HAP-1 (cell line): ENCODE measurements around the gene KRTAP10-4.
A peak's percentile ranks its signal among the peaks of the same experiment; 100 is the strongest.
"Not testable (repeated sequence)": the region's sequence is repeated elsewhere in the genome, so short reads cannot be mapped to it uniquely, and the experiment has no call there.

Experiments
- DNase-seq, 2 experiments: peaks; one replicate each; pipeline ENCODE4 v3.0.0-alpha.2; 2016 to 2020; ENCODE audit warnings: low spot score in 2 of 2
- H3K27me3 ChIP-seq: fragments of 250-450 bp; sonication (Bioruptor Pico); 2 replicates; pipeline ENCODE4 v1.5.1; 2020; ENCODE audit warnings: low read depth, mild to moderate bottlenecking, moderate library complexity
- H3K36me3 ChIP-seq: fragments of 250-450 bp; sonication (Bioruptor Pico); replicated peaks from 2 replicates; pipeline ENCODE4 v1.5.1; 2020; ENCODE audit warnings: mild to moderate bottlenecking
- H3K4me1 ChIP-seq: fragments of 250-450 bp; sonication (Bioruptor Pico); 2 replicates; pipeline ENCODE4 v1.5.1; 2020; ENCODE audit warnings: mild to moderate bottlenecking
- H3K4me3 ChIP-seq: fragments of 250-450 bp; sonication (Bioruptor Pico); 2 replicates; pipeline ENCODE4 v1.5.1; 2020; ENCODE audit warnings: mild to moderate bottlenecking, moderate library complexity
- H3K9me3 ChIP-seq: fragments of 250-450 bp; sonication (Bioruptor Pico); 2 replicates; pipeline ENCODE4 v1.5.1; 2020; ENCODE audit warnings: mild to moderate bottlenecking, moderate library complexity
- in situ Hi-C: fragments of 300-500 bp; cut with MboI; formaldehyde crosslinking; loops from 3 replicates; pipeline ENCODE4 v1.14.3; 2020; ENCODE audit warnings: low sequenced_read_pairs, inconsistent platforms, mixed read lengths

KRTAP10-4 gene

DNA sequence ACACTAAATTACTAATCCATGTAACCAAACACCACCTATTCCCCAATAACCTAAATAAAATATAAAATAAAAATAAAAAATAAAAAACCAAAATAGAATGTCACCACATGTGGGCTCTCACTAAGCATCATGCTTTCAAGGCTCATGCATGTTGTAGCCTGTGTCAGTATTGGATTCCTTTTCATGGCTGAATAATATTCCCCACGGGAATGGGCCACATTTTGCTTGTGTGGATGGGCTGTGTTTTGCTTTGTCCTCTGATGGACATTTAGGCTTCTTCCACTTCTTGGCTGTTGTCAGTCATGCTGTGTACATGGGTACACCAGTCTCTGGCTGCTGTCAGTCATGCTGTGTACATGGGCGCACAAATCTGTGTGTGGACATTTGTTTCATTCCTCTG, 15.6 kb downstream of the KRTAP10-4 start:
- H3K4me3 ChIP-seq = no peak overlapping the region
- H3K9me3 ChIP-seq = no peaks in the 10 kb centered on the region; the same call in 1 of the 2 replicates
- DNase-seq = no peak
- H3K4me1 ChIP-seq = no peaks in the 10 kb centered on the region
- H3K27me3 ChIP-seq = no peaks in the 10 kb centered on the region
- H3K36me3 ChIP-seq = no peaks in the 10 kb centered on the region
- in situ Hi-C loops = no loop called here

- H3K27me3 ChIP-seq = no peaks in the 10 kb centered on the region
- in situ Hi-C loops = no loop called here
Measured at GRCh38 chr21:44589586-44590305, 16.2 kb downstream of the KRTAP10-4 start.

DNA sequence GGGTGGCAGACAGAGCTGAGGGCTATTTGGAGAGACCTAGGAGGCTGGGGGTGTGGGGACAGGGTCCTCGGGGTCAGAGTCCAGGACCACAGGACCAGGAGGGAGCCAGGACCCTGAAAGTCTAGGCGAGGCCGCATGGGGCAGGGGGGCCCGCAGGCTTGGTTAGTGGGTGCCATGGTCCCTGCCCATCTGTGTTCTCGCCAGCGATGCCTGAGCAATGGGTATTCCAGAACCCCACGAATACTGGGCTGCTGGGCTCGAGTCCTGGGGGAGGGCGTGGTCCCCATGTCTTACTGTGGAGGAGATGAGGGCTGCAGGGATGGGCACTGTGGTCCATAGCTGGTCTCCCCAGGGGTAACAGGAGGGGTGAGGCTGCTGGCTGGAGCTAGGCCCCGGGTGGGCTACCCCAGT, 16.8 kb downstream of the KRTAP10-4 start:
- Histone ChIP-seq H3K9me3 (no peaks in the 10 kb centered on the region; the same call in 1 of the 2 replicates), H3K36me3 (no peaks in the 10 kb centered on the region), H3K27me3 (no peaks in the 10 kb centered on the region), H3K4me1 (no peaks in the 10 kb centered on the region), H3K4me3 (no peak overlapping the region)
- in situ Hi-C loops = no loop called here
- no peak for DNase-seq

More at GRCh38 chr21:44589586-44590305, 16.2 kb downstream of the KRTAP10-4 start:
- Histone ChIP-seq H3K9me3 (no peaks in the 10 kb centered on the region; the same call in 1 of the 2 replicates), H3K4me3 (no peak overlapping the region), H3K36me3 (no peaks in the 10 kb centered on the region), H3K4me1 (no peaks in the 10 kb centered on the region)
- no peak for DNase-seq

GRCh38 chr21:44590897-44591800, 17.6 kb downstream of the KRTAP10-4 start:
- in situ Hi-C loops, DNase-seq, H3K36me3 ChIP-seq, H3K27me3 ChIP-seq, H3K4me3 ChIP-seq, H3K9me3 ChIP-seq, H3K4me1 ChIP-seq: not testable (repeated sequence)

DNA sequence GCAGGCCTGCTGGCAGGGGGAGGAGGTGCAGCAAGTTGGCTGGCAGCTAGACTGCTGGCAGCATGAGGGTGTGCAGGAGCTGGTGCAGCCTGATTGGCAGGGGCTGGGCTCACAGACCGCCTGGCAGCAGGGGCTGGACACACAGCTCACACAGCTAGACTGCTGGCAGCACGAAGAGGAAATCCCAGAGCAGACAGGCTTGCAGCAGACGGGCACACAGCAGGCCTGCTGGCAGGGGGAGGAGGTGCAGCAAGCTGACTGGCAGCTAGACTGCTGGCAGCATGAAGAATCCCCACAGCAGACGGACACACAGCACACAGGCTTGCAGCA, 18.2 kb downstream of the KRTAP10-4 start:
- H3K27me3 ChIP-seq, H3K9me3 ChIP-seq, H3K36me3 ChIP-seq, H3K4me1 ChIP-seq, H3K4me3 ChIP-seq, DNase-seq, in situ Hi-C loops: not testable (repeated sequence)

DNA sequence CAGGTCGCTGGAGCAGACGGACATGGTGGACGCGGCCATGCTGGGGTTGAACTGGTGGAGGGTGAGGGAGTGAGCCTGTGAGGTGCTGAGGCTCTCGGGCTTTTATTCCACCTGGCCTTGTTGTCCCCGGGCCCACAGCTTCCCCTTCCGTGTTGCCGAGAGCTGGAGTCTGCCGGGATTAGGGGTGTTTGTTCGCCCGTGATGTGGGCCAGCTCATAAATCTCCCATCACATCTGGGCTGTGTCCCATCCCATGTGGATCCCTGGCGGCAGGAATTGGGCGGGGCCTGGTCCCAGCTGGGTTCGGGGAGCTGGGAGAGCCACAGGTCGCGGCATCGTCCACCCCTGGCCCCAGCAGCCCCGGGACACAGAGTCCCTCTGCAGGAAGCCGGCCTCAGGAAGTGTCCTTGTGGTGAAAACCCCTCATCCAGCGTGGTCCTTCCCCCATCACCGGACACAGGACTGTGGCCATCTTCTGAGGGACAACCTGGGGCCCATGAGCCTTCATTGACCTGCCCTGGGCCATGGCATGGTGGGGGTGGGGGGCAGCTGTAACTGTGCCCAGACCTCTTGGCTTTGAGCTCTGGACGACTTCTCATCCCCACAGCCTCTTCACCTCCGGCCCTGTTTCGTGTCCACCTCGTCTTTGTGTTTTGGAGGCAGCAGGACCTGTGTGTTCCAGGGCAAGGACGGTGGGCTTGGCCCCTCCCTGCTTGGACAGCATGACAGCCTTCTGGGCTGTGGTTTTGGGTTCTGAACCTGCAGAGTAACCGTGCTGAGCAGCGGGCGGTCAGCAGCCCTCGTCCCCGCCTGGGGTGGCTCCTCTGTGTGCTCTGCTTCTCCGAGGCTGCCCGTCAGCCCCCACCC, 19.1 kb downstream of the KRTAP10-4 start, which contains the start of gene KRTAP10-6:
TSS of gene KRTAP10-6 (minus strand) at position 60 of the 866 bp plus-strand sequence. CDS start at position 39, 21 bp downstream.
- H3K4me3 ChIP-seq = no peak within 1 kb of the TSS
- H3K36me3 ChIP-seq = no peaks in the 10 kb centered on the region
- in situ Hi-C loops = no loop called here
- no peaks in the 10 kb centered on the region for H3K4me1 ChIP-seq
- no peak for DNase-seq
- H3K27me3 ChIP-seq = 0 out of 2 replicates have a peak, but pooled peaks cover 4% of the 10 kb centered on the region
- no peaks in the 10 kb centered on the region for H3K9me3 ChIP-seq

GRCh38 chr21:44593598-44594405, 20.3 kb downstream of the KRTAP10-4 start:
- Histone ChIP-seq H3K9me3 (no peaks in the 10 kb centered on the region), H3K27me3 (0 out of 2 replicates have a peak, but pooled peaks cover 4% of the 10 kb centered on the region), H3K36me3 (no peaks in the 10 kb centered on the region), H3K4me3 (no peak overlapping the region), H3K4me1 (no peaks in the 10 kb centered on the region)
- in situ Hi-C loops = no loop called here
- no peak for DNase-seq

- in situ Hi-C loops = no loop called here
- H3K27me3 ChIP-seq = 0 out of 2 replicates have a peak, but pooled peaks cover 4% of the 10 kb centered on the region
- H3K4me1 ChIP-seq = no peaks in the 10 kb centered on the region
- H3K4me3 ChIP-seq = no peak overlapping the region
- H3K9me3 ChIP-seq = no peaks in the 10 kb centered on the region
- no peaks in the 10 kb centered on the region for H3K36me3 ChIP-seq
- no peak for DNase-seq
Measured at GRCh38 chr21:44594406-44594916, 20.9 kb downstream of the KRTAP10-4 start.

DNA sequence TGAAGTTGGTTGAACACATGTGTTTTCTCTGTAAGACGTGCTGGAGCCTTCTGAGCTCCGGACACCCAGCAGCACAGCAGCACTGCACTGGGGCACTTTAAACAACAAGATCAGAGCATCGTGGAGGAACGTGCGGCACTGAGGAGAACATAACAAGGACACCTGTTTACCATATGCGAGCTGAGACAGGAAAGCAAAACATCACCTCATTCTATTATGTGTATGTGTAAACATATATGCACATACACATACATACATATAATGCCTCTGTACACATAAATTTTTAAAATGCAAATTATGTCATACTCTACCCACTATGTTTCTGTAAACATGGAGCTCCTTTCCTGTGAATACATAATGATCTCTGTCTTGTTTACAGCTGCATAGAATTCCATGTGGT, 22.0 kb downstream of the KRTAP10-4 start:
- H3K27me3 ChIP-seq = 0 out of 2 replicates have a peak, but pooled peaks cover 4% of the 10 kb centered on the region
- in situ Hi-C loops = no loop called here
- no peaks in the 10 kb centered on the region for H3K4me1 ChIP-seq
- H3K9me3 ChIP-seq = no peaks in the 10 kb centered on the region
- no peaks in the 10 kb centered on the region for H3K36me3 ChIP-seq
- no peak for DNase-seq
- H3K4me3 ChIP-seq = no peak overlapping the region

DNA sequence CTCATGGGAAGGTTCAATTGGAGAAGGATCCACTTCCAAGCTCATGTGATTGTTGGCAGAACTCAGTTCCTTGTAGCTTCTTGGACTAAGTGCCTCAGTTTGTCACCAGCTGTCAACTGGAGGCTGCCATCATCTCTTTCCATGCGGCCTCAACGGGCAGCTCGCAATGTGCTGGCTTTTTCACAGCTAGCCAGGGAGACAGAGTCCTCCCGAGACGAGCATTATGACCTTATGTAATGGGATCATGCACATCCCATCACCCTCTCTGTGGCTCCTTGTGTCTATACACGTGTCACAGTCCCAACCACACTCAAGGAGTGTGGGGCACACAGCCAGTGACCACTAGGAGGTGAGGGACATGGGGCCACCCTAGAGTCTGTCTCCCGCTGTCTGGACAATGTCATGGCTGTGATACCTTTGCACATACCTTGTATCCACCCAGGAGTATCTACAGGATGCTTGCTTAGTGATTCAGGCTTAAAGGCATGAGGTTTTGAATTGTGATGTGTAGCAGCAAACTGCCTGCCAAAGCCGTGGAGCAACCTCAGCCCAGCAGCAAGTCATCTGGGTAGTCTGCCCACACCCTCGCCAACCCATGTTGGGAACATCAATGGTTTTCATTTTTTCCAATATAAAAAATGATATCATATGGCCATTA, 22.7 kb downstream of the KRTAP10-4 start:
- Histone ChIP-seq H3K4me1 (no peaks in the 10 kb centered on the region), H3K27me3 (0 out of 2 replicates have a peak, but pooled peaks cover 4% of the 10 kb centered on the region), H3K9me3 (no peaks in the 10 kb centered on the region), H3K4me3 (no peak overlapping the region), H3K36me3 (no peaks in the 10 kb centered on the region)
- DNase-seq = no peak
- in situ Hi-C loops = no loop called here

GRCh38 chr21:44598061-44598460, 24.5 kb downstream of the KRTAP10-4 start:
- Histone ChIP-seq H3K27me3 (0 out of 2 replicates have a peak, but pooled peaks cover 4% of the 10 kb centered on the region), H3K4me3 (no peak overlapping the region), H3K36me3 (no peaks in the 10 kb centered on the region), H3K9me3 (no peaks in the 10 kb centered on the region), H3K4me1 (no peaks in the 10 kb centered on the region)
- in situ Hi-C loops = no loop called here
- DNase-seq = peak; percentile 16 to 37
